ENCODE results near the gene PRAMEF26.
"Not testable (repeated sequence)": the region's sequence is repeated elsewhere in the genome, so short reads cannot be mapped to it uniquely, and the experiment has no call there.

Gene PRAMEF26

GRCh38 chr1:13155909-13156308, at the start of gene PRAMEF26:
PRAMEF26 (minus strand) TSS chr1:13156009; CDS start chr1:13153095, 2,914 bp downstream.
- DNase-seq, result not testable (repeated sequence)

- not testable (repeated sequence) for DNase-seq
Measured at GRCh38 chr1:13201309-13201708, 45.5 kb upstream of the PRAMEF26 start, which contains the start of gene PRAMEF13. PRAMEF13 (minus strand) TSS chr1:13201409; CDS start chr1:13199589, 1,820 bp downstream.

GRCh38 chr1:13171548-13171947, 15.7 kb upstream of the PRAMEF26 start, which contains the start of gene PRAMEF9:
PRAMEF9 (plus strand) TSS chr1:13171848; CDS start chr1:13175281, 3,433 bp downstream.
- not testable (repeated sequence) for DNase-seq

GRCh38 chr1:13165531-13165930, 9.7 kb upstream of the PRAMEF26 start, which contains the start of gene HNRNPCL4:
HNRNPCL4 (minus strand) TSS chr1:13165631; CDS start chr1:13165467, 164 bp downstream.
- DNase-seq, result not testable (repeated sequence)

GRCh38 chr1:13116754-13117153, 39.1 kb downstream of the PRAMEF26 start, which contains the start of gene HNRNPCL2:
HNRNPCL2 (minus strand) TSS chr1:13116854; CDS start chr1:13116400, 454 bp downstream.
- DNase-seq, result not testable (repeated sequence)

All from activated CD8-positive, alpha-beta memory T cell treated with anti-CD3 and anti-CD28 coated beads for 24 hours (primary cell).